Thyroid gland (tissue), 4 donors: ENCODE measurements around the gene SENP2. TPM values are rescaled to one million over a fixed set of nuclear protein-coding genes. Genes with fewer than 3 reads are reported as not detected.

Experiments used
- DNase-seq, 2 donors: peaks; one replicate each; pipeline ENCODE4 v3.0.0-alpha.2; 2019
- H3K27ac ChIP-seq, 3 donors: fragments of 200-600 bp; sonication (generic); 1 replicate in 2 of 3; 2 replicates in 1 of 3; pipeline ENCODE4 v1.5.1; 2016 to 2019; ENCODE audit warnings: mild to moderate bottlenecking in 1 of 3, moderate library complexity in 1 of 3
- H3K27me3 ChIP-seq: fragments of 200-600 bp; sonication (generic); one replicate; pipeline ENCODE4 v1.5.1; 2019
- H3K36me3 ChIP-seq, 2 donors: fragments of 200-600 bp; sonication (generic); one replicate each; pipeline ENCODE4 v1.5.1; 2016 to 2019
- H3K4me1 ChIP-seq, 2 donors: fragments of 200-600 bp; sonication (generic); one replicate each; pipeline ENCODE4 v1.5.1; 2017 to 2019
- H3K4me3 ChIP-seq, 3 donors: fragments of 200-600 bp; sonication (generic); replicated peaks in 1 of 3; 1 replicate in 2 of 3; 2 replicates in 1 of 3; pipeline ENCODE4 v1.5.1; 2016; ENCODE audit warnings: mild to moderate bottlenecking in 1 of 3
- H3K9me3 ChIP-seq: fragments of 200-600 bp; sonication (generic); one replicate; pipeline ENCODE4 v1.5.1; 2017
- CTCF ChIP-seq, 6 experiments: fragments of 200-600 bp in 3 of 6; fragments of 450-650 bp in 3 of 6; sonication (generic) in 3 of 6; IDR thresholded peaks; one replicate each; pipeline ENCODE4 v1.5.1; 2016 to 2019; ENCODE audit warnings: antibody characterized with exemption in 6 of 6, mild to moderate bottlenecking in 2 of 6, inconsistent platforms in 1 of 6, moderate library complexity in 1 of 6
- POLR2A ChIP-seq, 2 donors: fragments of 450-650 bp; IDR thresholded peaks; one replicate each; pipeline ENCODE4 v1.6.1; 2017; ENCODE audit warnings: antibody characterized with exemption in 2 of 2, mild to moderate bottlenecking in 2 of 2, moderate library complexity in 1 of 2
- WGBS, 2 donors: methylation state at CpG; one replicate each; pipeline ENCODE4 v1.1.5; 2017; 5-methylcytosine and 5-hydroxymethylcytosine counted together
- intact Hi-C: fragments of 100-400 bp; cut with DNase I; formaldehyde crosslinking; loops from one replicate; pipeline ENCODE4 v1.15.1; 2023
- total RNA-seq, 4 donors: library from RNA; depleted of rRNA; stranded (reverse); fragments of >200 nt; gene quantifications; one replicate each; pipeline ENCODE4 v1.2.3, GENCODE V29; 2016

Gene SENP2
- total RNA-seq, 4 donors from 2014 or later: 34.0 to 82.9 (median 39.6) TPM

GRCh38 chr3:185584686-185585085 lies 1.4 kb upstream of the SENP2 start:
- no peaks in the 10 kb centered on the region for H3K9me3 ChIP-seq
- intact Hi-C loops: loop anchor here (10.0 kb wide), 1 partner anchor 90 kb away; the partner anchor contains the start of gene TMEM41A
- WGBS, 2 donors: 88 to 95% methylated on average over 4 of the region's 4 CpGs
- H3K36me3 ChIP-seq: no peaks in the 10 kb centered on the region
- no peak for DNase-seq
- no peaks in the 10 kb centered on the region for H3K27me3 ChIP-seq
- peaks cover 12 to 18% of the 10 kb centered on the region in 2 donors for H3K4me1 ChIP-seq
- H3K4me3 ChIP-seq: no peak overlapping the region
- no peak overlapping the region for H3K27ac ChIP-seq
- TF ChIP-seq CTCF (IDR thresholded peaks at IDR 0.05) (no peak), POLR2A (IDR thresholded peaks at IDR 0.05) (no peak)

DNA sequence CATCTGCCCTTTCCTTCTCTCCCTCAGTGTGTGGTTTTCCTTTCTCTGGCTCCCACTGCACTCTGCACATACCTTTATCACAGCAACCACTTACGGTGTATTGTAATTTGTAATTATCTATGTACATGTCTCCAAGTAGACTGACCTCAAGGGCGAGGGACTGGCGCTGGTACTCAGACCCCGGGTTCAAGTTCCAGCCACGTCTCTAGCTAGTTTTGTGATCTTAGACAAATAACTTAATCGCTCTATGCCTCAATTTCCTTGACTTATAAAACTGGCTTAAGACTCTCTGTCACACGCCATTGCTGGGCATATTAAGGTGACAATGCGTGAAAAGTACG lies 607 bp upstream of the SENP2 start:
- no peaks in the 10 kb centered on the region for H3K36me3 ChIP-seq
- no peaks in the 10 kb centered on the region for H3K9me3 ChIP-seq
- DNase-seq: no peak
- H3K4me3 ChIP-seq: peak overlapping the region in 1 of 3 donors; percentile 98
- TF ChIP-seq POLR2A (IDR thresholded peaks at IDR 0.05): no peak
- TF ChIP-seq CTCF (IDR thresholded peaks at IDR 0.05): no peak
- WGBS, 2 donors: 39 to 48% methylated on average over 9 of the region's 9 CpGs
- H3K27me3 ChIP-seq: no peaks in the 10 kb centered on the region
- intact Hi-C loops: loop anchor here (10.0 kb wide), 1 partner anchor 91 kb away; the partner anchor contains the start of gene TMEM41A
- peak overlapping the region; percentile 30 to 97 (median 67) for H3K27ac ChIP-seq
- H3K4me1 ChIP-seq: peaks cover 12 to 19% of the 10 kb centered on the region in 2 donors

DNA sequence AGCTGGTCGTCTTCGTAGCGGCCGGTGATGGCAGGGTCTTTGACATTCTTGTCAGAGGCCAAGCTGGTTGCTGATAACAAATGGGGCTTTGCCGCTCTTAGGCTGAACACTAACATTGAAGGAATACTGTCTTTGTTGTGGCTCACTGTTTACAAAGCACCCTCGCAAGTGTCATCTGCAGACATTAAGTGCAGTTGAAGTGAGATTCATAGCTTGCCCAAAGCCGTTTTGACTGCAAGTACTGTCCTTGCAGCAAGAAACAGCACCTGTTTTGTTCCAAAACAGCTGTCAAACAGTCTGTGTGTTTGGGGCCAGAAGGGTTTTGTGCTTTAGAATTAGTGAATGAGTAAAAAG lies 568 bp downstream of the SENP2 start:
- no peak for TF ChIP-seq CTCF (IDR thresholded peaks at IDR 0.05)

GRCh38 chr3:185594073-185594472 lies 8.0 kb downstream of the SENP2 start:
- no peak for TF ChIP-seq CTCF (IDR thresholded peaks at IDR 0.05)
- intact Hi-C loops: no loop called here
- Histone ChIP-seq H3K4me1 (peaks cover 0 to 5% of the 10 kb centered on the region in 2 donors), H3K9me3 (no peaks in the 10 kb centered on the region), H3K27me3 (no peaks in the 10 kb centered on the region), H3K36me3 (peaks cover 3 to 5% of the 10 kb centered on the region in 2 donors), H3K4me3 (no peak overlapping the region), H3K27ac (no peak overlapping the region)
- no peak for DNase-seq
- WGBS, 2 donors: 76 to 83% methylated on average over 3 of the region's 3 CpGs

More for the DNA sequence above, 568 bp downstream of the SENP2 start:
- peak overlapping the region; percentile 55 to 98 (median 80) for H3K4me3 ChIP-seq
- DNase-seq: no peak
- peaks cover 0 to 4% of the 10 kb centered on the region in 2 donors for H3K36me3 ChIP-seq
- 0% methylated on average over 6 to 7 of the region's 7 CpGs for WGBS, 2 donors
- no peaks in the 10 kb centered on the region for H3K9me3 ChIP-seq
- intact Hi-C loops: loop anchor here (10.0 kb wide), 1 partner anchor 92 kb away; the partner anchor contains the start of gene TMEM41A
- H3K4me1 ChIP-seq: peaks cover 12 to 19% of the 10 kb centered on the region in 2 donors
- H3K27ac ChIP-seq: peak overlapping the region; percentile 92 to 97 (median 96)
- no peaks in the 10 kb centered on the region for H3K27me3 ChIP-seq

GRCh38 chr3:185595526-185595925 lies 9.4 kb downstream of the SENP2 start:
- intact Hi-C loops: no loop called here
- DNase-seq: no peak
- Histone ChIP-seq H3K36me3 (peaks cover 3 to 5% of the 10 kb centered on the region in 2 donors), H3K27ac (no peak overlapping the region), H3K9me3 (no peaks in the 10 kb centered on the region), H3K4me1 (peaks cover 0 to 4% of the 10 kb centered on the region in 2 donors), H3K4me3 (no peak overlapping the region), H3K27me3 (no peaks in the 10 kb centered on the region)
- TF ChIP-seq CTCF (IDR thresholded peaks at IDR 0.05) (no peak), POLR2A (IDR thresholded peaks at IDR 0.05) (no peak)
- WGBS, 2 donors: 93% methylated on average over 4 of the region's 4 CpGs
